Bronchial epithelial cell (primary cell): ENCODE measurements around the gene ZNF501. TPM values are rescaled to one million over a fixed set of nuclear protein-coding genes. Genes with fewer than 3 reads are reported as not detected.

ENCODE experiments used
- DNase-seq: peaks from one replicate; pipeline ENCODE4 v3.0.0-alpha.2; 2010; ENCODE audit warnings: low read depth
- FAIRE-seq: peaks from 2 replicates; lab custom pipeline; 2011; peaks lifted over from hg19 to GRCh38; lab: Jason Lieb, UNC
- H3K27me3 ChIP-seq: 2 replicates; pipeline ENCODE4 v1.5.1; 2011; ENCODE audit warnings: low read length; ENCODE audit not compliant: control insufficient read depth, insufficient read depth
- H3K36me3 ChIP-seq: 2 replicates; pipeline ENCODE4 v1.5.1; 2011; ENCODE audit warnings: low read length; ENCODE audit not compliant: control insufficient read depth, insufficient read depth
- H3K4me3 ChIP-seq: 2 replicates; pipeline ENCODE4 v1.5.1; 2011; ENCODE audit warnings: mild to moderate bottlenecking, low read depth, low read length, control low read depth
- CTCF ChIP-seq: IDR thresholded peaks from 2 replicates; pipeline ENCODE4 v1.5.1; 2011; ENCODE audit warnings: mild to moderate bottlenecking, moderate library complexity, low read length, control low read depth, inconsistent platforms; ENCODE audit not compliant: insufficient read depth, severe bottlenecking
- total RNA-seq: library from RNA; depleted of rRNA; stranded (reverse); fragments of >200 nt; gene quantifications from 2 replicates; pipeline ENCODE4 v1.2.1, GENCODE V29; 2014

Gene ZNF501
- total RNA-seq = 5.5 and 6.8 TPM in 2 replicates

GRCh38 chr3:44729384-44729910 is at the start of gene ZNF501:
Gene ZNF501 (plus strand): TSS chr3:44729635. CDS start chr3:44734422, 4,787 bp downstream.
- Histone ChIP-seq H3K36me3 (no peaks in the 10 kb centered on the region), H3K27me3 (no peaks in the 10 kb centered on the region), H3K4me3 (peak within 1 kb of the TSS; percentile 69)
- TF ChIP-seq CTCF = no peak
- FAIRE-seq (no peak), DNase-seq (peak; percentile 78)

GRCh38 chr3:44680921-44681455 is 48.4 kb upstream of the ZNF501 start:
- DNase-seq (no peak), FAIRE-seq (peak; percentile 90)
- Histone ChIP-seq H3K36me3 (no peaks in the 10 kb centered on the region), H3K4me3 (no peak overlapping the region), H3K27me3 (no peaks in the 10 kb centered on the region)
- TF ChIP-seq CTCF = no peak

GRCh38 chr3:44682182-44682896 is 47.1 kb upstream of the ZNF501 start:
- no peak for TF ChIP-seq CTCF
- no peak for FAIRE-seq

GRCh38 chr3:44685128-44685800 is 44.2 kb upstream of the ZNF501 start:
- H3K36me3 ChIP-seq = no peaks in the 10 kb centered on the region
- FAIRE-seq (no peak), DNase-seq (peak; percentile 63)
- peak overlapping the region; percentile 51 for H3K4me3 ChIP-seq
- H3K27me3 ChIP-seq = no peaks in the 10 kb centered on the region
- no peak for TF ChIP-seq CTCF

More at GRCh38 chr3:44682182-44682896, 47.1 kb upstream of the ZNF501 start:
- H3K27me3 ChIP-seq = no peaks in the 10 kb centered on the region
- DNase-seq = no peak
- no peaks in the 10 kb centered on the region for H3K36me3 ChIP-seq
- H3K4me3 ChIP-seq = no peak overlapping the region

GRCh38 chr3:44687898-44688297 is 41.5 kb upstream of the ZNF501 start:
- FAIRE-seq (no peak), DNase-seq (peak; percentile 8)
- no peak overlapping the region for H3K4me3 ChIP-seq
- no peak for TF ChIP-seq CTCF
- H3K27me3 ChIP-seq = no peaks in the 10 kb centered on the region
- no peaks in the 10 kb centered on the region for H3K36me3 ChIP-seq
